HL-60 (cell line): ENCODE measurements around the gene PLIN3.

ENCODE experiments used
- DNase-seq, 2 experiments: peaks; one replicate each; pipeline ENCODE4 v3.0.0-alpha.2; 2010 to 2020; ENCODE audit warnings: low read depth in 1 of 2, low spot score in 1 of 2
- H3K27ac ChIP-seq: fragments of 250-450 bp; sonication (Bioruptor Pico); replicated peaks from 2 replicates; pipeline ENCODE4 v1.5.1; 2020; ENCODE audit warnings: mild to moderate bottlenecking, moderate library complexity
- H3K27me3 ChIP-seq: fragments of 250-450 bp; sonication (Bioruptor Pico); 2 replicates; pipeline ENCODE4 v1.5.1; 2021; ENCODE audit warnings: mild to moderate bottlenecking, moderate library complexity; ENCODE audit not compliant: insufficient read depth, poor library complexity, severe bottlenecking
- H3K4me3 ChIP-seq: replicated peaks from 2 replicates; pipeline ENCODE4 v1.5.1; 2011; ENCODE audit warnings: mild to moderate bottlenecking, control low read depth, low read length; ENCODE audit not compliant: insufficient read depth
- CTCF ChIP-seq: IDR thresholded peaks from one replicate; pipeline ENCODE4 v1.5.1; 2011; ENCODE audit warnings: low read length, control low read depth, inconsistent platforms; ENCODE audit not compliant: insufficient read depth
- GABPA ChIP-seq: IDR thresholded peaks from 2 replicates; pipeline ENCODE4 v1.6.1; 2012; ENCODE audit warnings: low read depth
- POLR2AphosphoS5 ChIP-seq: IDR thresholded peaks from 2 replicates; pipeline ENCODE4 v1.6.1; 2012; ENCODE audit warnings: low read depth
- REST ChIP-seq: IDR thresholded peaks from 2 replicates; pipeline ENCODE4 v1.6.1; 2012; ENCODE audit warnings: low read depth; ENCODE audit not compliant: insufficient replicate concordance
- SPI1 ChIP-seq: IDR thresholded peaks from 2 replicates; pipeline ENCODE4 v1.6.1; 2012; ENCODE audit warnings: low read depth, mild to moderate bottlenecking, borderline replicate concordance

PLIN3 gene

DNA sequence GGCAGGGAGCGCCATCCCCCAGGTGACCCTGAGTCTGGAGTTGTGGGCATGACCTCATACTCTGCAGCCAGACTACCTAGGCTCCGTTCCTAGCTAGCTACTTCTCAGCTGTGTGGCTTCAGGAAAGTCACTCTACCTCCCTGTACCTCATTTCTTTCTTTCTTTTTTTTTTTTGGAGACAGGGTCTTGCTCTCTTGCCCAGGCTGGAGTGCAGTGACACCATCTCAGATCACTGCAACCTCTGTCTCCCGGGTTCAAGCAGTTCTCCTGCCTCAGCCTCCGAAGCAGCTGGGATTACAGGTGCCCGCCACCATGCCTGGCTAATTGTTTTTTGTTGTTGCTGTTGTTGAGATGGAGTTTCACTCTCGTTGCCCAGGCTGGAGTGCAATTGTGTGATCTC lies 15.0 kb downstream of the PLIN3 start:
- H3K27ac ChIP-seq, result no peak overlapping the region
- no peaks in the 10 kb centered on the region for H3K27me3 ChIP-seq
- no peak overlapping the region for H3K4me3 ChIP-seq
- no peak for DNase-seq
- no peak for TF ChIP-seq GABPA
- no peak for TF ChIP-seq REST
- no peak for TF ChIP-seq POLR2AphosphoS5
- TF ChIP-seq CTCF, result no peak
- no peak for TF ChIP-seq SPI1

DNA sequence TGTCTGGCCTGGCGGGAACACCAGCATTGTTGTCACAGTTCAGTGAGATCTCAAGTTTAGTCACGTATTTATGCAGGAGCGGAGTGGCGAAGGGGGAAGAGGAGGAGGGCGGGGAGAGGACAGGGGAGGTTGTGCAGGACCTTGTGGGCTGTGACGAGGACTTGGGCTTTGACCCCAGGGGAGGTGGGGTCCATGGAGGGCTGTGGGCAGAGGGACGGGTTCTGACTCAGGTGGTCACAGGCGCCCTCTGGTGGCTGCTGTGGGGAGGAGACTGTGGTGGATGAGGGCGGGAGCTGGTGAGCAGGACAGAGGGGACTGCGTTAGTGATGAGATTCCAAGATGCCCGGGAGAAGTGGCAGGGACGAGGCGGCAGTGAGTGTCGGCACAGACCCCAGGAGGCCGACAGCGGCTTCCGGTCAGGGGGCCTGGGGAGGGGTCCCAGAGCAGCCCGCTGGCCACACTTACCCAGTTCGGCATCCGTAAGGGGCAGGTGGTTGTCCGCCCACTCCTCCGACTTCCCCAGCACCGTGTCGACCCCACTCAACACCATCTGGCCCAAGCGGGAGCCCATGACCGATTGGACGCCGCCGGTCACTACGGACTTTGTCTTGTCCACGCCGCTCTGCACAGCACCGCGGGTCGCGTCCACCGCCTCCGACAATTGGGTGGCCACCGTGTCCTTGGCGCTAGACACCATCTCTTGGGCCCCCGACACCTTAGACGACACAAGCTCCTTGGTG lies 15.7 kb downstream of the PLIN3 start:
- no peak overlapping the region for H3K27ac ChIP-seq
- DNase-seq, result peak in 1 of 2 experiments; percentile 47
- no peak for TF ChIP-seq POLR2AphosphoS5
- peak; percentile 56 for TF ChIP-seq CTCF
- no peak overlapping the region for H3K4me3 ChIP-seq
- H3K27me3 ChIP-seq, result no peaks in the 10 kb centered on the region

DNA sequence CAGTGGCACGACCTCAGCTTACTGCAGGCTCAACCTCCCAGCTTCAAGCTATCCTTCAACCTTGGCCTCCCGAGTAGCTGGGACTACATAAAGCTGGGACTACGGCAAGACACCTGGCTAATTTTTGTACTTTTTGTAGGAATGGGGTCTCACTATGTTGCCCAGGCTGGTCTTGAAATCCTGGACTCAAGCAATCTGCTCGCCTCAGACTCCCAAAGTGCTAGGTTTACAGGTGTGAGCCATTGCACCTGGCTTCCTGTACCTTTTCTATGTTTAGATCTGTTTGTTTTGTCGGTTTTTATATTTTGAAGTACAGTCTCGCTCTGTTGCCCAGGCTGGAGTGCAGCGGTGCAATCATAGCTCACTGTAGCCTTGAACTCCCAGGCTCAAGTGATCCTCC lies 18.4 kb downstream of the PLIN3 start:
- Histone ChIP-seq H3K27ac (no peak overlapping the region), H3K27me3 (no peaks in the 10 kb centered on the region), H3K4me3 (no peak overlapping the region)
- TF ChIP-seq CTCF (no peak), REST (no peak), SPI1 (no peak), POLR2AphosphoS5 (no peak), GABPA (no peak)
- no peak for DNase-seq
